Fibroblast of lung (primary cell): ENCODE measurements around the gene FCER2. TPM values are rescaled to one million over a fixed set of nuclear protein-coding genes. Genes with fewer than 3 reads are reported as not detected.

Source experiments
- DNase-seq, 2 donors: peaks; one replicate each; pipeline versions ENCODE4 v3.0.0 to v3.0.0-alpha.2; 2010; ENCODE audit warnings: low read depth in 2 of 2
- H2AFZ ChIP-seq: 2 replicates; pipeline ENCODE4 v1.5.1; 2012; ENCODE audit warnings: low read length, control low read depth, inconsistent platforms
- H3K27ac ChIP-seq: 2 replicates; pipeline ENCODE4 v1.5.1; 2011; ENCODE audit warnings: low read length, control low read depth; ENCODE audit not compliant: insufficient read depth
- H3K27me3 ChIP-seq: 2 replicates; pipeline ENCODE4 v1.5.1; 2011; ENCODE audit warnings: mild to moderate bottlenecking, low read length; ENCODE audit not compliant: control insufficient read depth, insufficient read depth
- H3K36me3 ChIP-seq: 2 replicates; pipeline ENCODE4 v1.5.1; 2011; ENCODE audit warnings: low read length; ENCODE audit not compliant: control insufficient read depth, insufficient read depth
- H3K4me1 ChIP-seq: 2 replicates; pipeline ENCODE4 v1.5.1; 2011; ENCODE audit warnings: low read length; ENCODE audit not compliant: control insufficient read depth, insufficient read depth; ENCODE audit errors: extremely low read depth
- H3K4me2 ChIP-seq: 2 replicates; pipeline ENCODE4 v1.5.1; 2011; ENCODE audit warnings: low read length, control low read depth; ENCODE audit not compliant: insufficient read depth; ENCODE audit errors: extremely low read depth
- H3K4me3 ChIP-seq, 4 experiments: fragments of 200-600 bp in 1 of 4; sonication (generic) in 1 of 4; replicated peaks in 1 of 4; 2 replicates each; pipeline ENCODE4 v1.5.1; 2011 to 2016; ENCODE audit warnings: low read length in 4 of 4, low read depth in 3 of 4, mild to moderate bottlenecking in 3 of 4, control low read depth in 2 of 4, inconsistent platforms in 1 of 4, mixed read lengths in 1 of 4; ENCODE audit not compliant: insufficient read depth in 1 of 4; ENCODE audit errors: control extremely low read depth in 1 of 4
- H3K79me2 ChIP-seq: 2 replicates; pipeline ENCODE4 v1.5.1; 2012; ENCODE audit warnings: mild to moderate bottlenecking, low read length, inconsistent platforms; ENCODE audit not compliant: control insufficient read depth, insufficient read depth
- H3K9ac ChIP-seq: 2 replicates; pipeline ENCODE4 v1.5.1; 2011; ENCODE audit warnings: mild to moderate bottlenecking, low read length, control low read depth; ENCODE audit not compliant: insufficient read depth
- H3K9me3 ChIP-seq: 2 replicates; pipeline ENCODE4 v1.5.1; 2012; ENCODE audit warnings: low read depth, low read length; ENCODE audit not compliant: control insufficient read depth, insufficient read depth
- H4K20me1 ChIP-seq: 2 replicates; pipeline ENCODE4 v1.5.1; 2011; ENCODE audit warnings: low read length; ENCODE audit not compliant: control insufficient read depth, insufficient read depth; ENCODE audit errors: extremely low read depth
- EZH2 ChIP-seq: IDR thresholded peaks from 2 replicates; pipeline ENCODE4 v1.5.1; 2012; ENCODE audit warnings: low read length, control low read depth, mild to moderate bottlenecking; ENCODE audit errors: missing control alignments
- polyA plus RNA-seq, 2 donors: library from polyadenylated mRNA; depleted of rRNA in 1 of 2; stranded (reverse) in 1 of 2; unstranded in 1 of 2; fragments of >200 nt; gene quantifications; 2 replicates each; pipeline ENCODE4 v1.2.1, GENCODE V29; 2011 to 2012; ENCODE audit warnings: missing spikeins in 1 of 2
- total RNA-seq: library from RNA; depleted of rRNA; stranded (reverse); fragments of >200 nt; gene quantifications from 2 replicates; pipeline ENCODE4 v1.2.1, GENCODE V29; 2014
- TF ChIP-seq, protein P1 (sequence below), 2 donors: IDR thresholded peaks in 1 of 2; conservative IDR thresholded peaks in 1 of 2; 1 replicate in 1 of 2; 2 replicates in 1 of 2; pipeline ENCODE4 v1.5.1; 2011 to 2012; ENCODE audit warnings: low read length in 2 of 2, control low read depth in 1 of 2, inconsistent platforms in 1 of 2, low read depth in 1 of 2, mild to moderate bottlenecking in 1 of 2

The FCER2 gene
- total and polyA plus RNA-seq, 2 donors (not counting 1 experiment from before 2014, with no cell fraction given), result not detected

DNA sequence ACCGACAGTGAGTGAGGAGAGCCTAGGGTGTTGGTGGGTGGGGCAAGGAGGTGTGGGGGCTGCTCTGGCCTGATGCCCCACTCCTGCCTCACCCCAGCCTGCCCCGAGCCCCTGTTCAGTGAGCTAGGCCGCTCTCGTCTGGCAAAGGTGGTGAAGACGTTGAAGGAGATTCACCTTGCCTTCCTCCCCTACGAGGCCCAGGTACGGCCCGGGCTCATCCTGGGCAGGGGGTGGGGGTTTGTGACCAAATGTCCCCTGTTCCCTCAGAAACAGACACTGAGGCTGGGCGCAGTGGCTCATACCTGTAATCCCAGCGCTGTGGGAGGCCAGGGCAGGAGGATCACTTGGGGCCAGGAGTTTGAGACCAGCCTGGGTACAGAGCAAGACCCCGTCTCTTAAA, 61.1 kb downstream of the FCER2 start:
- Histone ChIP-seq H3K4me1 (no peaks in the 10 kb centered on the region), H2AFZ (no peak overlapping the region), H3K4me2 (no peak overlapping the region), H3K27me3 (peaks cover 8% of the 10 kb centered on the region), H3K79me2 (no peaks in the 10 kb centered on the region), H3K9ac (no peak overlapping the region), H4K20me1 (no peaks in the 10 kb centered on the region), H3K36me3 (no peaks in the 10 kb centered on the region), H3K4me3 (no peak overlapping the region), H3K9me3 (no peaks in the 10 kb centered on the region), H3K27ac (no peak overlapping the region)
- TF ChIP-seq, protein P1, sequence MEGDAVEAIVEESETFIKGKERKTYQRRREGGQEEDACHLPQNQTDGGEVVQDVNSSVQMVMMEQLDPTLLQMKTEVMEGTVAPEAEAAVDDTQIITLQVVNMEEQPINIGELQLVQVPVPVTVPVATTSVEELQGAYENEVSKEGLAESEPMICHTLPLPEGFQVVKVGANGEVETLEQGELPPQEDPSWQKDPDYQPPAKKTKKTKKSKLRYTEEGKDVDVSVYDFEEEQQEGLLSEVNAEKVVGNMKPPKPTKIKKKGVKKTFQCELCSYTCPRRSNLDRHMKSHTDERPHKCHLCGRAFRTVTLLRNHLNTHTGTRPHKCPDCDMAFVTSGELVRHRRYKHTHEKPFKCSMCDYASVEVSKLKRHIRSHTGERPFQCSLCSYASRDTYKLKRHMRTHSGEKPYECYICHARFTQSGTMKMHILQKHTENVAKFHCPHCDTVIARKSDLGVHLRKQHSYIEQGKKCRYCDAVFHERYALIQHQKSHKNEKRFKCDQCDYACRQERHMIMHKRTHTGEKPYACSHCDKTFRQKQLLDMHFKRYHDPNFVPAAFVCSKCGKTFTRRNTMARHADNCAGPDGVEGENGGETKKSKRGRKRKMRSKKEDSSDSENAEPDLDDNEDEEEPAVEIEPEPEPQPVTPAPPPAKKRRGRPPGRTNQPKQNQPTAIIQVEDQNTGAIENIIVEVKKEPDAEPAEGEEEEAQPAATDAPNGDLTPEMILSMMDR (conservative IDR thresholded peaks at IDR 0.05 in 1 of 2, IDR thresholded peaks at IDR 0.05 in 1 of 2; ENCODE audit: low read depth in 1 of 2, low read length in 2 of 2), result no peak
- TF ChIP-seq EZH2, result no peak
- no peak for DNase-seq

DNA sequence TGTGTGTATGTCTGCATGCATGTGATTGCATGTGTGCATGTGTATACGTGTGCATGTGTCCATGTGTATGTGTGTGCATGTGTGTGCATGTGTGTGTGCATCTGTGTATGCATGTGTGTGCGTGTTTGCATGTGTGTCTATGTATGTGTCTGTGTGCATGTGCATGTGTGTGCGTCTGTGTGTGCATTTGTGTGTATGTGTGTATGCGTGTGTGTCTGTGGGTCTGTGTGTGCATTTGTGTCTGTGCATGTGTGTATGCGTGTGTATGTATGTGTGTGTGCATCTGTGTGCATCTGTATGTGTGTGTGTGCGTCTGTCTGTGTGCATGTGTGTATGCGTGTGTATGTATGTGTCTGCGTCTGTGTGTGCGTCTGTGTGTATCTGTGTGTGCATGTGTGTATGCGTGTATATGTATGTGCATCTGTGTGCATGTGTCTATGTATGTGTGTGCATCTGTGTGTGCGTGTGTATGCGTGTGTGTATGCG, 62.0 kb downstream of the FCER2 start:
- no peak overlapping the region for H3K4me3 ChIP-seq
- DNase-seq, result no peak
- H3K36me3 ChIP-seq, result no peaks in the 10 kb centered on the region
- no peaks in the 10 kb centered on the region for H3K9me3 ChIP-seq
- no peak overlapping the region for H3K27ac ChIP-seq
- no peaks in the 10 kb centered on the region for H4K20me1 ChIP-seq
- H2AFZ ChIP-seq, result no peak overlapping the region
- H3K9ac ChIP-seq, result no peak overlapping the region
- H3K27me3 ChIP-seq, result peaks cover 8% of the 10 kb centered on the region
- TF ChIP-seq, protein P1 (conservative IDR thresholded peaks at IDR 0.05 in 1 of 2, IDR thresholded peaks at IDR 0.05 in 1 of 2; ENCODE audit: low read depth in 1 of 2, low read length in 2 of 2), result no peak
- TF ChIP-seq EZH2, result no peak
- no peaks in the 10 kb centered on the region for H3K79me2 ChIP-seq
- H3K4me2 ChIP-seq, result no peak overlapping the region
- no peaks in the 10 kb centered on the region for H3K4me1 ChIP-seq

DNA sequence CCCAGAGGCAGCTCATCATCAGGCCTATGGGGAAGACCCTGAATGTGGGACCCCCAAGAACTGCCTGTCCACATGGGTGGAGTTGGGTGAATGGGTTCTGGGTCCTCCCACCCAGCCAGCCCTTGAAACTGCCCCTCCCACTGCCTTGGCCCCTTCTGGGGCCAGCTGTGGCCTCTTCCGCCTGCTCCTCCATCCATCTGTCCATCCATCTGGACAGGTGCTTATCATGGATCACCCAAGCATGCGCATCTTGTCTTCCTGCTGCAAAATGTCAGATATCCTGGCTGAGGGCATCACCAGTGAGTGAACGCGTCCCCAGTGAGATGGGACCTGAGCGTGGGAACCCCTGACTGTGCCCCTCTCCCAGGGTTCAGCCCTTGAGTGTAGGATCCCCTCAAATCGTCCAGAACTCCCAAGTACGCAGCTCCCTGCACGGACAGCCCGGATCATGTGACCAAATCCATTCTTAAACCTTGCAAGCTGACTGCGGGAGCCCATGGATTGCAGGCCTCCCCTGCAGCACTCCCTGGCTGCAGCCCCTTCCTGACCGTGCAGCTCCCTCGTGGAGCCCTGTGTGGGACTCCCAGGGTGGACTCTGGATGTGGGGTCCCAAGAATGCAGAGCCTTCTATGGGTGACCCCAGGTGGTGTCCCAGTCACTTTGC, 63.0 kb downstream of the FCER2 start:
- Histone ChIP-seq H3K9me3 (no peaks in the 10 kb centered on the region), H3K9ac (no peak overlapping the region), H3K4me1 (no peaks in the 10 kb centered on the region), H3K36me3 (no peaks in the 10 kb centered on the region), H3K27me3 (peaks cover 8% of the 10 kb centered on the region), H3K4me3 (no peak overlapping the region), H2AFZ (no peak overlapping the region), H3K79me2 (no peaks in the 10 kb centered on the region), H3K27ac (no peak overlapping the region), H3K4me2 (no peak overlapping the region), H4K20me1 (no peaks in the 10 kb centered on the region)
- TF ChIP-seq, protein P1 (conservative IDR thresholded peaks at IDR 0.05 in 1 of 2, IDR thresholded peaks at IDR 0.05 in 1 of 2; ENCODE audit: low read depth in 1 of 2, low read length in 2 of 2), result no peak
- DNase-seq, result no peak

Other genes starting within 250 kb of the FCER2 start
- gene PEX11G, start 213.1 kb downstream of the FCER2 start, total RNA-seq, result 3.8 and 3.9 TPM in 2 replicates
- gene PEX11G, start 213.1 kb downstream of the FCER2 start, polyA plus RNA-seq, result 1.2 and 1.5 TPM in 2 replicates
- 16.2 and 16.7 TPM in 2 replicates for gene ZNF358, start 186.0 kb downstream of the FCER2 start, total RNA-seq
- gene ZNF358, start 186.0 kb downstream of the FCER2 start, polyA plus RNA-seq, result 24.0 and 26.8 TPM in 2 replicates
- gene MCOLN1, start 179.5 kb downstream of the FCER2 start, total RNA-seq, result 3.9 and 4.0 TPM in 2 replicates
- gene MCOLN1, start 179.5 kb downstream of the FCER2 start, polyA plus RNA-seq, result 15.1 and 20.5 TPM in 2 replicates
- gene PNPLA6, start 166.4 kb downstream of the FCER2 start, total RNA-seq, result 61.9 and 89.2 TPM in 2 replicates
- 20.9 and 34.2 TPM in 2 replicates for gene PNPLA6, start 166.4 kb downstream of the FCER2 start, polyA plus RNA-seq
- not detected in 2 replicates for gene CAMSAP3, start 106.3 kb downstream of the FCER2 start, total RNA-seq
- gene CAMSAP3, start 106.3 kb downstream of the FCER2 start, polyA plus RNA-seq, result not detected in 2 replicates
- gene XAB2, start 72.6 kb downstream of the FCER2 start, total RNA-seq, result 19.0 and 28.2 TPM in 2 replicates
- 12.5 and 16.5 TPM in 2 replicates for gene XAB2, start 72.6 kb downstream of the FCER2 start, polyA plus RNA-seq
- gene PET100, start 72.3 kb downstream of the FCER2 start, total RNA-seq, result 15.7 and 16.9 TPM in 2 replicates
- 37.5 and 38.8 TPM in 2 replicates for gene PET100, start 72.3 kb downstream of the FCER2 start, polyA plus RNA-seq
- gene PCP2, start 68.4 kb downstream of the FCER2 start, total RNA-seq, result not detected in 2 replicates
- not detected in 2 replicates for gene PCP2, start 68.4 kb downstream of the FCER2 start, polyA plus RNA-seq
- 2.8 and 4.6 TPM in 2 replicates for gene STXBP2, start 65.0 kb downstream of the FCER2 start, total RNA-seq
- 4.6 and 5.3 TPM in 2 replicates for gene STXBP2, start 65.0 kb downstream of the FCER2 start, polyA plus RNA-seq
- not detected in 2 replicates for gene RETN, start 33.1 kb downstream of the FCER2 start, total RNA-seq
- gene RETN, start 33.1 kb downstream of the FCER2 start, polyA plus RNA-seq, result not detected in 2 replicates
- gene MCEMP1, start 25.0 kb downstream of the FCER2 start, total RNA-seq, result not detected in 2 replicates
- not detected in 2 replicates for gene MCEMP1, start 25.0 kb downstream of the FCER2 start, polyA plus RNA-seq
- gene TRAPPC5, start 21.3 kb downstream of the FCER2 start, total RNA-seq, result 49.6 and 103 TPM in 2 replicates
- 19.4 and 22.2 TPM in 2 replicates for gene TRAPPC5, start 21.3 kb downstream of the FCER2 start, polyA plus RNA-seq
- not detected in 2 replicates for gene CLEC4G, start 30.0 kb upstream of the FCER2 start, total RNA-seq
- gene CLEC4G, start 30.0 kb upstream of the FCER2 start, polyA plus RNA-seq, result not detected in 2 replicates
- not detected in 2 replicates for gene CD209, start 45.4 kb upstream of the FCER2 start, total RNA-seq
- gene CD209, start 45.4 kb upstream of the FCER2 start, polyA plus RNA-seq, result not detected in 2 replicates
- not detected in 2 replicates for gene CLEC4M, start 61.1 kb upstream of the FCER2 start, total RNA-seq
- gene CLEC4M, start 61.1 kb upstream of the FCER2 start, polyA plus RNA-seq, result not detected in 2 replicates
- 13.4 and 16.5 TPM in 2 replicates for gene EVI5L, start 128.1 kb upstream of the FCER2 start, total RNA-seq
- gene EVI5L, start 128.1 kb upstream of the FCER2 start, polyA plus RNA-seq, result 8.8 and 10.4 TPM in 2 replicates
- gene PRR36, start 172.3 kb upstream of the FCER2 start, total RNA-seq, result under 0.01 TPM in 1 of 2 replicates, not detected in the other
- not detected in 2 replicates for gene PRR36, start 172.3 kb upstream of the FCER2 start, polyA plus RNA-seq
- 2.6 and 3.0 TPM in 2 replicates for gene LRRC8E, start 186.4 kb upstream of the FCER2 start, total RNA-seq
- gene LRRC8E, start 186.4 kb upstream of the FCER2 start, polyA plus RNA-seq, result 3.5 and 3.7 TPM in 2 replicates
- gene MAP2K7, start 201.7 kb upstream of the FCER2 start, total RNA-seq, result 8.7 and 10.4 TPM in 2 replicates
- 7.8 and 8.5 TPM in 2 replicates for gene MAP2K7, start 201.7 kb upstream of the FCER2 start, polyA plus RNA-seq
- gene TGFBR3L, start 212.7 kb upstream of the FCER2 start, total RNA-seq, result 1.0 and 1.3 TPM in 2 replicates
- gene TGFBR3L, start 212.7 kb upstream of the FCER2 start, polyA plus RNA-seq, result 0.35 TPM in 1 of 2 replicates, not detected in the other
- gene SNAPC2, start 218.2 kb upstream of the FCER2 start, total RNA-seq, result 11.4 and 12.8 TPM in 2 replicates
- 13.4 and 15.6 TPM in 2 replicates for gene SNAPC2, start 218.2 kb upstream of the FCER2 start, polyA plus RNA-seq
- gene CTXN1, start 224.0 kb upstream of the FCER2 start, total RNA-seq, result 0.66 and 0.77 TPM in 2 replicates
- 0.85 and 1.1 TPM in 2 replicates for gene CTXN1, start 224.0 kb upstream of the FCER2 start, polyA plus RNA-seq
- 53.9 and 56.1 TPM in 2 replicates for gene TIMM44, start 241.5 kb upstream of the FCER2 start, total RNA-seq
- gene TIMM44, start 241.5 kb upstream of the FCER2 start, polyA plus RNA-seq, result 29.5 and 32.3 TPM in 2 replicates